Smooth muscle cell of the pulmonary artery (primary cell): ENCODE data around the gene GPR82. TPM values are rescaled to one million over a fixed set of nuclear protein-coding genes. Genes with fewer than 3 reads are reported as not detected.

Experiments
- total RNA-seq: library from RNA; depleted of rRNA; stranded (reverse); fragments of >200 nt; gene quantifications from 2 replicates; pipeline ENCODE4 v1.2.3, GENCODE V29; 2014

Gene GPR82
- total RNA-seq, result not detected in 2 replicates

GRCh38 chrX:41723826-41724225 lies at the start of gene GPR82:
Gene GPR82, plus strand, starts transcription at chrX:41724181. Its CDS starts 2,846 bp downstream, at chrX:41727027.

GRCh38 chrX:41688835-41689234 lies 35.1 kb upstream of the GPR82 start, which contains the start of gene GPR34:
Gene GPR34, plus strand, starts transcription at chrX:41688973. Its CDS starts 6,661 bp downstream, at chrX:41695634.

Other genes with a start within 250 kb of the GPR82 start
- gene GPR34, start 35.2 kb upstream of the GPR82 start, total RNA-seq, result 0.07 TPM in 1 of 2 replicates, not detected in the other
- gene CASK, start 199.4 kb downstream of the GPR82 start, total RNA-seq, result 44.4 and 48.2 TPM in 2 replicates